DND-41 (cell line): Measurements from ENCODE around the gene DTX1.
"Not testable (repeated sequence)": the region's sequence is repeated elsewhere in the genome, so short reads cannot be mapped to it uniquely, and the experiment has no call there.

Experiments used
- ATAC-seq: fragments of 200-7000 bp; cut with Tn5 transposase; 3 replicates; pipeline ENCODE4 v1.9.1; 2021; ENCODE audit warnings: low read depth; ENCODE audit not compliant: insufficient read depth
- DNase-seq: peaks from one replicate; pipeline ENCODE4 v3.0.0-alpha.2; 2020
- H2AFZ ChIP-seq: 2 replicates; pipeline ENCODE4 v1.6.0; 2012; ENCODE audit warnings: low read depth, low read length
- H3K27ac ChIP-seq: 2 replicates; pipeline ENCODE4 v1.5.1; 2012; ENCODE audit warnings: low read length, inconsistent platforms
- H3K27me3 ChIP-seq: fragments of 200-600 bp; sonication (generic); 2 replicates; pipeline ENCODE4 v1.6.0; 2012; ENCODE audit warnings: low read length, mild to moderate bottlenecking, inconsistent platforms; ENCODE audit not compliant: insufficient read depth, poor library complexity
- H3K36me3 ChIP-seq: 2 replicates; pipeline ENCODE4 v1.5.1; 2012; ENCODE audit warnings: low read length, inconsistent platforms; ENCODE audit not compliant: insufficient read depth
- H3K4me1 ChIP-seq: 2 replicates; pipeline ENCODE4 v1.5.1; 2012; ENCODE audit warnings: mild to moderate bottlenecking, low read length; ENCODE audit not compliant: insufficient read depth
- H3K4me2 ChIP-seq: 2 replicates; pipeline ENCODE4 v1.6.0; 2012; ENCODE audit warnings: mild to moderate bottlenecking, moderate library complexity, low read length, inconsistent platforms; ENCODE audit not compliant: insufficient read depth
- H3K4me3 ChIP-seq, 2 experiments: fragments of 200-600 bp in 1 of 2; shearing (Covaris generic) in 1 of 2; 2 replicates each; pipeline ENCODE4 v1.5.1; 2012 to 2016; ENCODE audit warnings: inconsistent platforms in 2 of 2, low read length in 2 of 2, mild to moderate bottlenecking in 2 of 2, low read depth in 1 of 2, moderate library complexity in 1 of 2
- H3K79me2 ChIP-seq: 2 replicates; pipeline ENCODE4 v1.6.0; 2012; ENCODE audit warnings: low read length, inconsistent platforms; ENCODE audit not compliant: insufficient read depth
- H3K9ac ChIP-seq: 2 replicates; pipeline ENCODE4 v1.6.0; 2012; ENCODE audit warnings: low read depth, mild to moderate bottlenecking, inconsistent platforms, low read length, moderate library complexity
- H3K9me3 ChIP-seq: 2 replicates; pipeline ENCODE4 v1.5.1; 2012; ENCODE audit warnings: low read length, moderate library complexity, mild to moderate bottlenecking, inconsistent platforms; ENCODE audit not compliant: insufficient read depth, severe bottlenecking
- H4K20me1 ChIP-seq: 2 replicates; pipeline ENCODE4 v1.6.0; 2012; ENCODE audit warnings: low read length; ENCODE audit not compliant: insufficient read depth
- EZH2 ChIP-seq: IDR thresholded peaks from 3 replicates; pipeline ENCODE4 v1.6.1; 2012; ENCODE audit warnings: borderline replicate concordance, low read depth, mild to moderate bottlenecking, moderate library complexity, low read length, inconsistent platforms; ENCODE audit not compliant: severe bottlenecking
- TF ChIP-seq, protein P1 (sequence below): IDR thresholded peaks from 2 replicates; pipeline ENCODE4 v1.5.1; 2012; ENCODE audit warnings: borderline replicate concordance, low read length, moderate library complexity, mild to moderate bottlenecking; ENCODE audit not compliant: poor library complexity, severe bottlenecking; ENCODE audit errors: extremely low read depth

Gene DTX1

DNA sequence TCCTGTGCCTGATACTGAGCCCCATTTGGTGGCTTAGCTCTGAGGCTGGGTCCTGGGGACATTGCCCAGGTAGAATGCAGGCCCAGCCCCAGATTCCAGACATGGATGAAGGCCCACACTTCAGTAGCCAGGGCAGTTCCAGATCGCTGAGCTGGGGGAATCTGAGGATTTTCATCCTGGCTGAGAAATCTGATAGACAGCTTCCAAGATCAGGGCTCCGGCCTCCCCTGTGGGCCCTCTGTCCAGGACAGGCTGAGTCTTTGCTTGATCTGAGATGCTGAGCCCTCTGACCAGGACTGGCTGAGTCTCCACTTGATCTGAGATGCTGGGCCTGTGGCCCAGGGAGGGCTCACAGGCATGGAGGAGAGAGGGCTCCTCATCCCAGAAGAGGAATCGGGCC, 82.3 kb downstream of the DTX1 start:
- DNase-seq: no peak
- no peak overlapping the region for H3K27ac ChIP-seq
- H4K20me1 ChIP-seq: no peaks in the 10 kb centered on the region
- H3K4me1 ChIP-seq: no peaks in the 10 kb centered on the region
- no peaks in the 10 kb centered on the region for H3K36me3 ChIP-seq
- no peak overlapping the region for H3K4me3 ChIP-seq
- no peak overlapping the region for H2AFZ ChIP-seq
- H3K27me3 ChIP-seq: no peaks in the 10 kb centered on the region
- H3K79me2 ChIP-seq: no peaks in the 10 kb centered on the region
- no peak overlapping the region for H3K4me2 ChIP-seq
- no peak for ATAC-seq
- H3K9me3 ChIP-seq: no peaks in the 10 kb centered on the region
- no peak overlapping the region for H3K9ac ChIP-seq
- no peak for TF ChIP-seq EZH2
- TF ChIP-seq, protein P1, sequence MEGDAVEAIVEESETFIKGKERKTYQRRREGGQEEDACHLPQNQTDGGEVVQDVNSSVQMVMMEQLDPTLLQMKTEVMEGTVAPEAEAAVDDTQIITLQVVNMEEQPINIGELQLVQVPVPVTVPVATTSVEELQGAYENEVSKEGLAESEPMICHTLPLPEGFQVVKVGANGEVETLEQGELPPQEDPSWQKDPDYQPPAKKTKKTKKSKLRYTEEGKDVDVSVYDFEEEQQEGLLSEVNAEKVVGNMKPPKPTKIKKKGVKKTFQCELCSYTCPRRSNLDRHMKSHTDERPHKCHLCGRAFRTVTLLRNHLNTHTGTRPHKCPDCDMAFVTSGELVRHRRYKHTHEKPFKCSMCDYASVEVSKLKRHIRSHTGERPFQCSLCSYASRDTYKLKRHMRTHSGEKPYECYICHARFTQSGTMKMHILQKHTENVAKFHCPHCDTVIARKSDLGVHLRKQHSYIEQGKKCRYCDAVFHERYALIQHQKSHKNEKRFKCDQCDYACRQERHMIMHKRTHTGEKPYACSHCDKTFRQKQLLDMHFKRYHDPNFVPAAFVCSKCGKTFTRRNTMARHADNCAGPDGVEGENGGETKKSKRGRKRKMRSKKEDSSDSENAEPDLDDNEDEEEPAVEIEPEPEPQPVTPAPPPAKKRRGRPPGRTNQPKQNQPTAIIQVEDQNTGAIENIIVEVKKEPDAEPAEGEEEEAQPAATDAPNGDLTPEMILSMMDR: no peak

DNA sequence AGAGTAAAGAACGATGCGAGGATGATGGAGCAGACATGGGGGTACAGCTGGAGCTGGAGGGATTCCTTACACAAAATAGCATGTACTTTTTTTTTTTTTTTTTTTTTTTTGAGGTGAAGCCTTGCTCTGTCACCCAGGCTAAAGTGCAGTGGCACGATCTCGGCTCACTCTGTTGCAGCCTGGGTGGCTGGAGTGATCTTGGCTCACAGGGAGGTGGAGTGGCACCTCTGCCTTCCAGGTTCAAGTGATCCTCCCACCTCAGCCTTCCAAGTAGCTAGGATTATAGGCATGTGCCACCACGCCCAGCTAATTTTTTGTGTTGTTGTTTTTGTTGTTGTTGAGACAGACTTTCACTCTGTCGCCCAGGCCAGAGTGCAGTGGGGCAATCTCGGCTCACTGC, 84.2 kb downstream of the DTX1 start:
- no peak overlapping the region for H2AFZ ChIP-seq
- H3K27ac ChIP-seq: no peak overlapping the region
- H3K9ac ChIP-seq: no peak overlapping the region
- no peaks in the 10 kb centered on the region for H3K79me2 ChIP-seq
- ATAC-seq: no peak
- TF ChIP-seq EZH2: no peak
- TF ChIP-seq, protein P1: no peak
- no peak overlapping the region for H3K4me3 ChIP-seq
- H3K4me2 ChIP-seq: no peak overlapping the region
- H3K9me3 ChIP-seq: no peaks in the 10 kb centered on the region
- H3K4me1 ChIP-seq: no peaks in the 10 kb centered on the region
- DNase-seq: no peak
- no peaks in the 10 kb centered on the region for H3K36me3 ChIP-seq
- H4K20me1 ChIP-seq: no peaks in the 10 kb centered on the region
- H3K27me3 ChIP-seq: no peaks in the 10 kb centered on the region

DNA sequence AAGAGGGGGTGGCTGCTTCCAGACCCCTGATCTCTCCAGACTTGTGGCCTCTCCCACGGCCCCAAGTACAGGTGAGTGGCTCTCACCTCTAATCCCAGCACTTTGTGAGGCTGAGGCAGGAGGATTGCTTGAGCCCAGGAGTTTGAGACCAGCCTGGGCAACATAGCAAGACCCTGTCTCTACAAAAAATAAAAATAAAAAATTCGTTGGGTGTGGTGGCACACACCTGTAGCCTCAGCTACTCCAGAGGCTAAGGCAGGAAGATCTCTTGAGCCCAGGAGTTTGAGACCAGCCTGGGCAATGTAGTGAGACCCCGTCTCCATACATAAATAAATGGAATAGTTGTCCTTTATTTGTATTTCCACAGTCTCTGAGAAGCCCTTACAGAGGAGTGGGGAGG, 85.2 kb downstream of the DTX1 start:
- H2AFZ ChIP-seq, H3K27me3 ChIP-seq, H3K9me3 ChIP-seq, H3K9ac ChIP-seq, H3K4me1 ChIP-seq, H3K36me3 ChIP-seq, ATAC-seq, H3K79me2 ChIP-seq, H3K4me2 ChIP-seq, H4K20me1 ChIP-seq, H3K4me3 ChIP-seq, DNase-seq, H3K27ac ChIP-seq: not testable (repeated sequence)

DNA sequence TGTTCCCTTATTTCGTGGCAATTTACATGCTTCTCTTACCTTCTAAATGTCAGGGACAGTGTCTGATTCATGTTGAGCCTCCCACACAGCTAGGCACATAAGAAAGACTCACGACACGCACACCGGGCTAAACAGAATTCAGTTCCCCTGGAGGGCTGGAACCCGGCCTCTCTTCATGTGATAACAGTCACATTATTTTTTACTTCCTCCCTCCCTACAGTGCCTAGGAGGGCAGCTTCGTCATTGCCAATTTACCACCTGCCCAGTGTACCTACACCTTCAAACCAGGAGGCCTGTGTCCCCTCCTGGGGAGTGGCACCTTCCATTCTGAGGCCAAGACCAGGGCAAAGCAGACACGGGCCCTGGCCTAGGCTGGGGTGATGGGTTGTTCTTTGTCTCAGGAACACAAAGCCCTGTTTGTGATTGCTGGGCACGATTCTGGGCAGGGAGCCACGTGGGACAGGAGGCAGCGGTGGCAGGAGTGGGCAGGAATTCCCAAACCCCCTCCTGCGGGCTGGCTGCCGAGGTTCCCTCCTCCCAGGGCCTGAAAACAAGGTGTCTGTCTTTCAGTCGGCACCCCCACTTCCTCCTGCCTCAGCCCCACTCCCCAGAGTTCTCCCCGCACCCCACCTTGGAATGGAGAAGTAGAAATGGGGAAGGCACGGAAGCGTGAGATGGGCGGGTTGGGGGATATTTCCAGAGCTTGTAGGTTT, 85.8 kb downstream of the DTX1 start:
- H3K9me3 ChIP-seq: no peaks in the 10 kb centered on the region
- no peak overlapping the region for H3K9ac ChIP-seq
- ATAC-seq (no peak), DNase-seq (no peak)
- TF ChIP-seq, protein P1: no peak
- no peak for TF ChIP-seq EZH2
- no peaks in the 10 kb centered on the region for H3K27me3 ChIP-seq
- H3K4me3 ChIP-seq: no peak overlapping the region
- no peaks in the 10 kb centered on the region for H4K20me1 ChIP-seq
- H2AFZ ChIP-seq: no peak overlapping the region
- no peaks in the 10 kb centered on the region for H3K4me1 ChIP-seq
- H3K79me2 ChIP-seq: no peaks in the 10 kb centered on the region
- no peak overlapping the region for H3K27ac ChIP-seq
- no peaks in the 10 kb centered on the region for H3K36me3 ChIP-seq
- no peak overlapping the region for H3K4me2 ChIP-seq
